ENCODE data around the gene FAAP24.
"Not testable (repeated sequence)": the region's sequence is repeated elsewhere in the genome, so short reads cannot be mapped to it uniquely, and the experiment has no call there.

Gene FAAP24

GRCh38 chr19:32971715-32972540 is at the start of gene FAAP24, which contains the start of gene CEP89:
TSS of gene FAAP24 (plus strand) at chr19:32972242. CDS start at chr19:32973197, 955 bp downstream.
TSS of gene CEP89 (minus strand) at chr19:32971958. CDS start at chr19:32971874, 84 bp downstream.
- DNase-seq = peak; percentile 99 to 100

DNA sequence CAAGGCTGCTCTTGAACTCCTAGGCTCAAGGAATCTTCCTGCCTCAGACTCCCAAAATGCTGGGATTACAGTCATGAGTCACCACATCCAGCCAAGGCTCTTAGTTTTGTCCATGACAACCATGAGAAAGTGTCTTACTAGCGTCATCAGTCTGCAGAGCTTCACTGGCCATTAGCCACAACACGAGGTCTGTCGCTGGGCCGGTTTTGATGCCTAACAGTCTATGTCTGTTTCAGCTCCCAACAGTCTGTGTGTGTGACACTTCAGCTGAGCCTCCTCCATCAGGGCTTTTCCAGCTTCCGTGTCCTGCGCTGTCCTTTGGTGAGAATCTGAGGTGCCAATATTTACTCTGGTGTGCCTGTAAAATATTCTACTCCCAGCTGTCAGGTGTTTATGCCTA is 47.8 kb upstream of the FAAP24 start:
- no peak for DNase-seq

DNA sequence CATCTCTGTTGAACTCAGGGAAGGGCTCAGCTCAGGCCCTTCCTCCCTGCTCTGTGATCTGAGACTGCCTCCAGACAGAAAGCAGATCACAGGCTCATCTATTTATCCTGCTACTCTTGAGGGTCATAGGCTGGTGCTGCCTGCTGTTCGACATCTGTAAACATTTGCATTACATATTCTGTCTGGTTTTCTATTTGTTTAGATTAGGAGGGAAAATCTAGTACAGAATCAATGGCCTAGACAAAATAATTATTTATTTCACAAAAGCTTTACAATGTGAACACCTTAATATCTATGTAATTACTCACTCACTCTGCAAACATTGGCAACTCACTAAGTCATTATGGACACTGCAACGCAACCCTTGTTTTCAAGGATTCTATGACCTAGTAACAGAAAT is 43.2 kb upstream of the FAAP24 start:
- no peak for DNase-seq

DNA sequence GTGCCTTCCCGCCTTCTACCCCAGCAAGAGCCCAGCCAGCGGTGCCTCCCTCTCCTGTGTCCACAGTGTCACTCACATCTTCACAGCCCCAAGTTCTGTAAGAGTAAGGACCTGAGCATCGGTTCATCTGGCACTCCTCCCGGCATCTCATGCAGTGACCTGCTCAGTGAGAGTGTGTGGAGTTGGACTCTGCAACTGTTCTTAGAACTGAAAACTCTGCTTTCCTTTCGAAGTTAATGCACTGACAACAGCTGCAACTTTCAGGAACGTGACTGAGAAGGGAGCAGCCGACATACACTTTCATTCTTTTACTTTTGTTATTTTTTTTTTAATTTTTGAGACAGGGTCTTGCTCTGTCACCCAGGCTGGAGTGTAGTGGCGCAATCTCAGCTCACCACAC is 41.5 kb upstream of the FAAP24 start:
- no peak for DNase-seq

DNA sequence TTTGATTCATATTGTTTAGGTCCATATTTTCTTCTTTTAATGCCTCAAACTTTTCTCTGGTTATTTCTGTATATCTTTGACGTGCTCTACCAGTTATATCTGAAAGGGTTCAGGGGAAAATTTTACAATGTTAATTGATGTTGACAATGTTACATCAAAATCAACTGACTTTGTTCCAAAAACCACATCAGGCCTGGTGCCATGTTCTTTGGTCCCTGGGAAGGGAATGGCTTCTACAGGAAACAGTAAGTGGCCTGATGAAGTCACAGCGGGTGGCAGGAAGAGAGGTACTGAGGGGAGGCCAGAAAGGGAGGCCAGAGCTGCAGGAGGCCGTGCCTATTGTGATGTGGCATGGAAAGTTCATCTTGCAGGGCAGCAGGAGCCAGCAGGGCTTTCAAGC is 38.5 kb upstream of the FAAP24 start:
- no peak for DNase-seq

- DNase-seq = no peak
These were observed 36.4 kb upstream of the FAAP24 start for GRCh38 chr19:32935629-32936028.

GRCh38 chr19:32936065-32936464 is 36.0 kb upstream of the FAAP24 start:
- DNase-seq = no peak

DNA sequence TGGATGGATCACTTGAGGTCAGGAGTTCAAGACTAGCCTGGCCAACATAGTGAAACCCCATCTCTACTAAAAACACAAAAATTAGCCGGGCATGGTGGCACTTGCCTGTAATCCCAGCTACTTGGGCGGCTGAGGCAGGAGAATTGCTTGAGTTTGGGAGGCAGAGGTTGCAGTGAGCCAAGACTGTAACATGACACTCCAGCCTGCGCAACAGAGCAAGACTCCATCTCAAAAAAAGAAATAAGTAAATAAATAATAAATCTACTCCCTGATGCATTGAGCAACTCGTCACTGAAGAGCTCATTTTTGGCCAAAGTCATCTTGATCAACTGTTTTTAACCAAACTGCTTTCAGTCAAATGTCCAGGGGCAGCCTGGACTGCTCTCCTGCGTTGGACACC is 30.8 kb upstream of the FAAP24 start:
- DNase-seq = not testable (repeated sequence)

- no peak for DNase-seq
These were observed 26.8 kb upstream of the FAAP24 start for GRCh38 chr19:32945260-32945659.

GRCh38 chr19:32966750-32967149 is 5.3 kb upstream of the FAAP24 start:
- DNase-seq = no peak

- DNase-seq = no peak
These were observed 2.5 kb upstream of the FAAP24 start for GRCh38 chr19:32969549-32969948.

DNA sequence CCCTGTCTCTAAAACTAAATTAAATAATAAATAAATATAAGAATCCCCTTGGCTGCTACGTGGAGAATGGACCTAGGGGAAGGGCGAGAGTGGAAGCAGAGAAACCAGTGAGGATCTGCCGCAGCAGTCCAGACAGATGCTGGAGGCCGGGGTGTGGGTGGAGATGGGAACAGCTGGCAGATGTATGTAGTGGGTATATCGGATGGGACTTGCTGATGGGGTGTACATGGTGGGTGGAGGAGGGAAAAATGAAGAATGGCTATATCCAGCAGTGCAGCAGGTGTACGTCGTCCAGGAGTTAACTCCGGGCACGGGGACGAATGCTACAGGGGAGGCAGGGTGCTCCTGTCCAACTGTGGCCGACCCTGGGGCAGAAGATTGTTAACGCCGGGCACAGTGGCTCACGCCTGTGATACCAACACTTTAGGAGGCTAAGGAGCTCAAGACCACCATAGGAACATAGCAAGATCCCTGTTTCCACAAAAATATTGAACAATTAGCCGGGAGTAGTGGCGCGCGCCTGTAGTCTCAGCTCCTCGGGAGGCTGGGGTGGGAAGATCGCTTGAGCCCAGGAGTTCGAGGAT is 938 bp upstream of the FAAP24 start:
- DNase-seq = no peak

DNA sequence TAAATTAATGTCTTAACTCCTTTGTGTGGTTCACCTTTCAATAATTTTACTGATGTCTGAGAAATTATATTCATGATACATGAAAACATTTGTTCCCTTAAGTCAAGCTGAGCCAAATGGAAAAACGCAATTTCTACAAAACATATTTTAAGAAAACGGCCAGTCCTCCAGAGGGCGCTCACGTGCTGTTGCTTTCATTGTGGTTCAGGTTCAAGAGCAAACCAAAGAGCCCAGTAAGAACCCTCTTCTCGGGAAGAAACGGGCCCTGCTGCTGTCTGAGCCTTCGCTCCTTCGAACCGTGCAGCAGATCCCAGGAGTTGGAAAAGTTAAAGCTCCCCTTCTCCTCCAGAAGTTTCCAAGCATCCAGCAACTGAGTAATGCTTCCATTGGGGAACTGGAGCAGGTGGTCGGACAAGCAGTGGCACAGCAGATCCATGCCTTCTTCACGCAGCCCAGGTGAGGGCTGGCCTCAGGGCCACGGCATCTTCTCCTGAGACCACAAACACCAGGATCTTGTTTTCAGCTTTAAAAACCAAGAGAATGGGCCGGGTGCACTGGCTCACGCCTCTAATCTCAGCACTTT is 4.3 kb downstream of the FAAP24 start:
- DNase-seq = peak; percentile 6 to 67

DNA sequence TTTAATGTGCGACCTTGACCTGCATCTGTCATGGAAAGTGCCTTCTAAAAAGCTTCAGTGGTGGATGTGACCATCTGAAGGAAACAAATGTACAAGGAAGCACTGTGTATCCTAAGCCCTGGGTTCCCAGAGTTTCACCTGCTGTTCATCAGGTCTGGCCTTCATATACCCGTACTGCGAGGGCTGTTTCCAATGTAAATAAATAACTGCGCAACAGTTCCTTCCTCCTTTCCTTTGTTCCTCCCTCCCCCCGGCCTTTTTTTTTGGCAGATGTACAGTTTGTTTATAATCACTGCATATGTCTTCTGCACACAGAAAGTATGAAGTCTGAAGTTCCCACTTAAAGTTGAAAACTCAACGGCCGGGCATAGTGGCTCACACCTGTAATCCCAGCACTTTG is 5.2 kb downstream of the FAAP24 start:
- no peak for DNase-seq

GRCh38 chr19:32977813-32978212 is 5.8 kb downstream of the FAAP24 start:
- not testable (repeated sequence) for DNase-seq

- not testable (repeated sequence) for DNase-seq
These were observed 7.8 kb downstream of the FAAP24 start for GRCh38 chr19:32979807-32980206.

GRCh38 chr19:32982488-32982887 is 10.4 kb downstream of the FAAP24 start:
- not testable (repeated sequence) for DNase-seq

DNA sequence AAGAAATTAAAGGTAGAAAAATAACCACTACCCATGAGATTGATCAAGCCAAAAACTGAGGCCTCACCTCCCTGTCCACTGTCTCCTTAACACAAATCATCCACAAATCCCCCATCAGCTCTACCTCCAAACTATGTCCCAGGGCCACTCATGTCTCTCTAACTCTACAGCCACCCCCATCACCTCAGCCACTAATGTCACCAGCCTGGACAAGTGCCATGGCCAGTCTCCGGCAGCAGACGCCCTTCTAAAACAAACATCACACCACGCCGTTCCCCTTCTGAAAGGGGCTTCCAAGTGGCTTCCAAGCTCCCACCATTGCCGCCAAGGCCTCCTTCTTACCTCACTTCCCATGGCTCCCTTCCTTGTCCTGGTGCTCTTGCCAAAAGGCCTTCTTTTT is 16.2 kb downstream of the FAAP24 start:
- not testable (repeated sequence) for DNase-seq

GRCh38 chr19:32988724-32989123 is 16.7 kb downstream of the FAAP24 start:
- no peak for DNase-seq

GRCh38 chr19:32995966-32996365 is 23.9 kb downstream of the FAAP24 start:
- DNase-seq = not testable (repeated sequence)

DNA sequence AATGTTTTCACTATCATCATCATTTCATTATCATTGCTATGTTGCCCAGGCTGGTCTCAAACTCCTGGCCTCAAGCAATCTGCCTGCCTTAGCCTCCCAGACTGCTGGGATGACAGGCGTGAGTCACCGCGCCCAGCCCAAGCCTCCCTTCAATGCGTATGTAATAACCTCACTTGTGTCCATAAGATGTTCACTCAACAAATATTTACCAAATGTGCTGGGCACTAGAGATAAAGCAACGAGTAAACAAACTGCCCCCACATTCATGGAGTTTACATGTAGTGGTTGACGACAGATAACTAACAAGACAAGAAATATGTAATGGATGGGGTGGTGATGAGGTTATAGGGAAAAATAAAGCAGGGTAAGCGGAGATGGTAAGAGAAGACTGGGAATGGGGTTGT is 25.0 kb downstream of the FAAP24 start:
- DNase-seq = not testable (repeated sequence)

DNA sequence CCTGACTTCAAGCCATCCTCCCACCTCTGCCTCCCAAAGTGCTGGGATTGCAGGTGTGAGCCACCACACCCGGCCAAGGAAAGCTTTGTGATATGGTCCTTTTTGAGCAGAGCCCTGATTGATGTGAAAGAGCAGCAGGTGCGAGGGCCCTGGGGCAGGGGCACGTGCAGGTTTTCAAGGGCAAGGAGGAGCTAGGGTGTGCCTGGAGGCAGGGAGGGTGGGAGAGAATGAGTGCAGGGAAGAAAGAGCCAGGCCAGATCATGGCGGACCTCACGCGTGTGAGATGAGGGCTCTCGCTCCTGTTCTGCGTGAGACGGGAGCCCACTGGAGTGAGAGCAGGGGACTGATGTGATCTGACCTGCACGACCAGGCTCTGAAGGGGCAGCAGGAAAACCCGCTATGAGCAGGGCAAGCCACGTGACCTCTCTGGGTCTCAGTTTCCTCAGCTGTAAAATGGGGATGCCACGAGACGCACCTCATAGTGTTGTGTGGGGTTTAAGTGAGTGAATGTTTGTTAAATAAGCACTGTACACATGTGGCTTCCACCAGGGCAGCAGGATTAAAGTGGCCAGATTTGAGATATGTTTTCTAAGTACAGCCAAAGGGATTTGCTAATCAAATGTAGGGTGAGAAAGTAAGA is 25.8 kb downstream of the FAAP24 start:
- no peak for DNase-seq

- no peak for DNase-seq
These were observed 26.7 kb downstream of the FAAP24 start for GRCh38 chr19:32998722-32999121.

- no peak for DNase-seq
These were observed 28.5 kb downstream of the FAAP24 start for GRCh38 chr19:33000510-33000909.

All from NCI-H524 (cell line).